ENCODE measurements around the gene SBK2. TPM values are rescaled to one million over a fixed set of nuclear protein-coding genes. Genes with fewer than 3 reads are reported as not detected.

Gene SBK2
- total RNA-seq, 1 experiment from 2014 or later = not detected

- peak; percentile 51 for DNase-seq (ENCODE audit: low read depth, low spot score)
- in situ Hi-C loops (cut with HindIII; ENCODE audit: low pct_unique_long_range_greater_than_20kb, low sequenced_read_pairs) = no loop called here
Measured at GRCh38 chr19:55484593-55485438, 52.1 kb downstream of the SBK2 start, which contains the start of gene NAT14. Gene NAT14, plus strand, starts transcription at chr19:55485188. Its CDS starts 521 bp downstream, at chr19:55485709.

- no peak for DNase-seq (ENCODE audit: low read depth, low spot score)
- in situ Hi-C loops (cut with HindIII; ENCODE audit: low pct_unique_long_range_greater_than_20kb, low sequenced_read_pairs) = no loop called here
Measured at GRCh38 chr19:55483706-55484592, 53.0 kb downstream of the SBK2 start.

- DNase-seq (ENCODE audit: low read depth, low spot score) = no peak
- in situ Hi-C loops (cut with HindIII; ENCODE audit: low pct_unique_long_range_greater_than_20kb, low sequenced_read_pairs) = no loop called here
Measured at GRCh38 chr19:55482967-55483705, 53.8 kb downstream of the SBK2 start.

- DNase-seq (ENCODE audit: low read depth, low spot score) = no peak
- in situ Hi-C loops (cut with HindIII; ENCODE audit: low pct_unique_long_range_greater_than_20kb, low sequenced_read_pairs) = no loop called here
Measured at GRCh38 chr19:55482156-55482961, 54.6 kb downstream of the SBK2 start.

- no peak for DNase-seq (ENCODE audit: low read depth, low spot score)
- in situ Hi-C loops (cut with HindIII; ENCODE audit: low pct_unique_long_range_greater_than_20kb, low sequenced_read_pairs) = no loop called here
Measured at GRCh38 chr19:55481794-55482155, 55.2 kb downstream of the SBK2 start.

- in situ Hi-C loops (cut with HindIII; ENCODE audit: low pct_unique_long_range_greater_than_20kb, low sequenced_read_pairs) = no loop called here
- DNase-seq (ENCODE audit: low read depth, low spot score) = no peak
Measured at GRCh38 chr19:55481148-55481793, 55.7 kb downstream of the SBK2 start.

GRCh38 chr19:55479451-55480230, 57.3 kb downstream of the SBK2 start:
- in situ Hi-C loops (cut with HindIII; ENCODE audit: low pct_unique_long_range_greater_than_20kb, low sequenced_read_pairs) = no loop called here
- DNase-seq (ENCODE audit: low read depth, low spot score) = no peak

- no peak for DNase-seq (ENCODE audit: low read depth, low spot score)
- in situ Hi-C loops (cut with HindIII; ENCODE audit: low pct_unique_long_range_greater_than_20kb, low sequenced_read_pairs) = no loop called here
Measured at GRCh38 chr19:55479045-55479444, 57.9 kb downstream of the SBK2 start.

Other genes with a start within 250 kb of the SBK2 start
- gene TMEM150B, start 211.8 kb downstream of the SBK2 start, total RNA-seq (2014; rRNA removed; shearing (Covaris generic)) = not detected in 2 replicates
- gene KMT5C, start 197.3 kb downstream of the SBK2 start, total RNA-seq (2014; rRNA removed; shearing (Covaris generic)) = 5.2 and 7.5 TPM in 2 replicates
- 0.16 and 0.42 TPM in 2 replicates for gene COX6B2, start 182.4 kb downstream of the SBK2 start, total RNA-seq (2014; rRNA removed; shearing (Covaris generic))
- not detected in 2 replicates for gene GARIN5B, start 173.9 kb downstream of the SBK2 start, total RNA-seq (2014; rRNA removed; shearing (Covaris generic))
- gene IL11, start 166.7 kb downstream of the SBK2 start, total RNA-seq (2014; rRNA removed; shearing (Covaris generic)) = not detected in 2 replicates
- not detected in 2 replicates for gene TMEM190, start 160.3 kb downstream of the SBK2 start, total RNA-seq (2014; rRNA removed; shearing (Covaris generic))
- 0.51 TPM in 1 of 2 replicates, not detected in the other for gene TMEM238, start 152.8 kb downstream of the SBK2 start, total RNA-seq (2014; rRNA removed; shearing (Covaris generic))
- 394 and 461 TPM in 2 replicates for gene RPL28, start 151.2 kb downstream of the SBK2 start, total RNA-seq (2014; rRNA removed; shearing (Covaris generic))
- 269 and 276 TPM in 2 replicates for gene UBE2S, start 129.3 kb downstream of the SBK2 start, total RNA-seq (2014; rRNA removed; shearing (Covaris generic))
- gene SHISA7, start 93.8 kb downstream of the SBK2 start, total RNA-seq (2014; rRNA removed; shearing (Covaris generic)) = not detected in 2 replicates
- gene ISOC2, start 75.5 kb downstream of the SBK2 start, total RNA-seq (2014; rRNA removed; shearing (Covaris generic)) = 79.2 and 90.6 TPM in 2 replicates
- gene C19orf85, start 72.4 kb downstream of the SBK2 start, total RNA-seq (2014; rRNA removed; shearing (Covaris generic)) = not detected in 2 replicates
- 0.71 and 3.1 TPM in 2 replicates for gene ZNF628, start 60.5 kb downstream of the SBK2 start, total RNA-seq (2014; rRNA removed; shearing (Covaris generic))
- gene NAT14, start 51.9 kb downstream of the SBK2 start, total RNA-seq (2014; rRNA removed; shearing (Covaris generic)) = 11.8 TPM in 2 replicates
- 0.05 TPM in 1 of 2 replicates, not detected in the other for gene SSC5D, start 48.7 kb downstream of the SBK2 start, total RNA-seq (2014; rRNA removed; shearing (Covaris generic))
- gene SBK3, start 8.4 kb upstream of the SBK2 start, total RNA-seq (2014; rRNA removed; shearing (Covaris generic)) = not detected in 2 replicates
- gene ZNF579, start 43.7 kb upstream of the SBK2 start, total RNA-seq (2014; rRNA removed; shearing (Covaris generic)) = 2.4 and 3.8 TPM in 2 replicates
- 1.9 and 5.3 TPM in 2 replicates for gene FIZ1, start 62.4 kb upstream of the SBK2 start, total RNA-seq (2014; rRNA removed; shearing (Covaris generic))
- gene ZNF524, start 63.2 kb upstream of the SBK2 start, total RNA-seq (2014; rRNA removed; shearing (Covaris generic)) = 4.7 and 5.5 TPM in 2 replicates
- 0.69 and 0.85 TPM in 2 replicates for gene ZNF865, start 68.5 kb upstream of the SBK2 start, total RNA-seq (2014; rRNA removed; shearing (Covaris generic))
- gene ZNF784, start 87.4 kb upstream of the SBK2 start, total RNA-seq (2014; rRNA removed; shearing (Covaris generic)) = 1.7 and 1.8 TPM in 2 replicates
- gene ZNF580, start 103.9 kb upstream of the SBK2 start, total RNA-seq (2014; rRNA removed; shearing (Covaris generic)) = 2.8 and 4.0 TPM in 2 replicates
- 10.6 and 15.3 TPM in 2 replicates for gene ZNF581, start 106.5 kb upstream of the SBK2 start, total RNA-seq (2014; rRNA removed; shearing (Covaris generic))
- 8.3 and 10.1 TPM in 2 replicates for gene CCDC106, start 111.1 kb upstream of the SBK2 start, total RNA-seq (2014; rRNA removed; shearing (Covaris generic))
- gene U2AF2, start 117.9 kb upstream of the SBK2 start, total RNA-seq (2014; rRNA removed; shearing (Covaris generic)) = 131 and 139 TPM in 2 replicates
- gene EPN1, start 138.1 kb upstream of the SBK2 start, total RNA-seq (2014; rRNA removed; shearing (Covaris generic)) = 25.3 and 29.0 TPM in 2 replicates
- not detected in 2 replicates for gene NLRP9, start 201.3 kb upstream of the SBK2 start, total RNA-seq (2014; rRNA removed; shearing (Covaris generic))
- gene RFPL4A, start 222.0 kb upstream of the SBK2 start, total RNA-seq (2014; rRNA removed; shearing (Covaris generic)) = not detected in 2 replicates
- gene RFPL4AL1, start 232.0 kb upstream of the SBK2 start, total RNA-seq (2014; rRNA removed; shearing (Covaris generic)) = not detected in 2 replicates